Panc1 (cell line): ENCODE data around the gene CETN1. TPM values are rescaled to one million over a fixed set of nuclear protein-coding genes. Genes with fewer than 3 reads are reported as not detected.

ENCODE experiments used
- total RNA-seq: library from RNA; stranded (reverse); gene quantifications from one replicate; pipeline ENCODE4 v1.2.1, GENCODE V29; 2021; ENCODE audit not compliant: unreplicated experiment

Gene CETN1
- total RNA-seq, 1 experiment from 2014 or later: not detected

Other genes starting within 250 kb of the CETN1 start
- 0.03 TPM for gene COLEC12, start 79.7 kb upstream of the CETN1 start, total RNA-seq
- gene CLUL1, start 16.6 kb downstream of the CETN1 start, total RNA-seq: 0.46 TPM
- 202 TPM for gene TYMS, start 77.3 kb downstream of the CETN1 start, total RNA-seq
- gene ENOSF1, start 132.2 kb downstream of the CETN1 start, total RNA-seq: 53.7 TPM
- 91.6 TPM for gene YES1, start 231.9 kb downstream of the CETN1 start, total RNA-seq